ENCODE results near the gene NR4A2. TPM values are rescaled to one million over a fixed set of nuclear protein-coding genes. Genes with fewer than 3 reads are reported as not detected.
"Not testable (repeated sequence)": the region's sequence is repeated elsewhere in the genome, so short reads cannot be mapped to it uniquely, and the experiment has no call there.

NR4A2 gene
- total and polyA plus RNA-seq, 2 experiments from 2014 or later: 0.35 to 0.36 TPM

DNA sequence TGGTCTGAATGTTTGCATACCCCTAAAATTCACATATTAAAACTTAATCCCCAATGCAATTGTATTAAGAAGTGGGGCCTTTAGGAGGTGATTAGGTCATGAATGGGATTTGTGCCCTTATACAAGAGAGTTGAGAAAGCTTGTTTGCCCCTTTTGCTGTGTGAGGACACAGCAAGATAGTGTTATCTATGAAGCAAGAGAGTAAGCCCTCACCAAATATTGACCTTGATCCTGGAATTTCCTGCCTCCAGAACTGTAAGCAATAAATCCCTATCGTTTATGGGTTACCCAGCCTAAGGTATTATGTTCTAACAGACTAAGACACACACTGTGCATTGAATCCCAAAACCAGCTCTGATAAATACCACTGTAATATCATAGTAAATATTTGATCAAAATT is 32.2 kb downstream of the NR4A2 start:
- H3K4me1 ChIP-seq (ENCODE audit: low read depth): no peaks in the 10 kb centered on the region
- H3K4me3 ChIP-seq: no peak overlapping the region
- DNase-seq (ENCODE audit: low read depth in 1 of 2, low spot score in 1 of 2): no peak
- no peak for TF ChIP-seq CTCF (IDR thresholded peaks at IDR 0.05; ENCODE audit: low read depth, low read length)
- no peaks in the 10 kb centered on the region for H3K9me3 ChIP-seq (ENCODE audit: low read depth)
- no peaks in the 10 kb centered on the region for H3K36me3 ChIP-seq
- H3K27me3 ChIP-seq: no peaks in the 10 kb centered on the region
- H3K27ac ChIP-seq: no peak overlapping the region

GRCh38 chr2:156294945-156295580 is 37.5 kb downstream of the NR4A2 start:
- Histone ChIP-seq H3K36me3 (no peaks in the 10 kb centered on the region), H3K27ac (no peak overlapping the region), H3K27me3 (no peaks in the 10 kb centered on the region), H3K4me3 (no peak overlapping the region), H3K4me1 (ENCODE audit: low read depth) (no peaks in the 10 kb centered on the region), H3K9me3 (ENCODE audit: low read depth) (no peaks in the 10 kb centered on the region)
- TF ChIP-seq CTCF (IDR thresholded peaks at IDR 0.05; ENCODE audit: low read depth, low read length): no peak
- no peak for DNase-seq (ENCODE audit: low read depth in 1 of 2, low spot score in 1 of 2)

DNA sequence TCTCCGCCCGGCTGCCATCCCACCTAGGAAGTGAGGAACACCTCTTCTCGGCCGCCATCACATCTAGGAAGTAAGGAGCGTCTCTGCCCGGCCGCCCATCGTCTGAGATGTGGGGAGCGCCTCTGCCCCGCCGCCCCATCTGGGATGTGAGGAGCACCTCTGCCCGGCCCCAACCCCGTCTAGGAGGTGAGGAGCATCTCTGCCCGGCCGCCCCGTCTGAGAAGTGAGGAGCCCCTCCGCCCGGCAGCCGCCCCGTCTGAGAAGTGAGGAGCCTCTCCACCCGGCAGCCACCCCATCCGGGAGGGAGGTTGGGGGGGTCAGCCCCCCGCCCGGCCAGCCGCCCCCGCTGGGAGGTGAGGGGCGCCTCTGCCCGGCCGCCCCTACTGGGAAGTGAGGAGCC is 39.1 kb downstream of the NR4A2 start:
- not testable (repeated sequence) for H3K27ac ChIP-seq; DNase-seq (ENCODE audit: low read depth in 1 of 2, low spot score in 1 of 2); H3K4me3 ChIP-seq; H3K27me3 ChIP-seq; H3K4me1 ChIP-seq (ENCODE audit: low read depth); H3K9me3 ChIP-seq (ENCODE audit: low read depth); H3K36me3 ChIP-seq

- Histone ChIP-seq H3K4me3 (no peak overlapping the region), H3K27me3 (no peaks in the 10 kb centered on the region)
- TF ChIP-seq CTCF (IDR thresholded peaks at IDR 0.05; ENCODE audit: low read depth, low read length): no peak
Observed at GRCh38 chr2:156279446-156280150, 52.9 kb downstream of the NR4A2 start.

More at GRCh38 chr2:156279446-156280150, 52.9 kb downstream of the NR4A2 start:
- Histone ChIP-seq H3K27ac (no peak overlapping the region), H3K36me3 (no peaks in the 10 kb centered on the region), H3K9me3 (ENCODE audit: low read depth) (no peaks in the 10 kb centered on the region), H3K4me1 (ENCODE audit: low read depth) (no peaks in the 10 kb centered on the region)
- DNase-seq (ENCODE audit: low read depth in 1 of 2, low spot score in 1 of 2): no peak

Other genes with a start within 250 kb of the NR4A2 start
- gene GPD2, start 103.7 kb upstream of the NR4A2 start, total RNA-seq: 25.2 and 27.4 TPM in 2 replicates
- gene GPD2, start 103.7 kb upstream of the NR4A2 start, polyA plus RNA-seq: 8.1 and 11.3 TPM in 2 replicates

Data from cardiac muscle cell (in vitro differentiated cells and primary cell).